ENCODE measurements around the gene TIMP2.

TIMP2 gene

GRCh38 chr17:78959803-78960202 lies 34.6 kb upstream of the TIMP2 start:
- Histone ChIP-seq H3K36me3 (no peaks in the 10 kb centered on the region), H3K27ac (no peak overlapping the region), H3K4me3 (no peak overlapping the region), H3K4me1 (peaks cover 0 to 4% (median 0%) of the 10 kb centered on the region in 4 donors), H3K9me3 (no peaks in the 10 kb centered on the region), H3K27me3 (no peaks in the 10 kb centered on the region)
- no peak for DNase-seq
- TF ChIP-seq CTCF (IDR thresholded peaks at IDR 0.05) = no peak
- intact Hi-C loops (cut with DNase I; ENCODE audit: low total_unique reads) = loop anchor here (5.0 kb wide), 1 partner anchor 58 kb away; the partner anchor contains the start of gene CEP295NL

GRCh38 chr17:78958641-78959127 lies 33.5 kb upstream of the TIMP2 start:
- intact Hi-C loops (cut with DNase I; ENCODE audit: low total_unique reads) = loop anchor here (5.0 kb wide), 1 partner anchor 56 kb away; the partner anchor contains the start of gene CEP295NL
- H3K27ac ChIP-seq = no peak overlapping the region
- no peak for TF ChIP-seq CTCF (IDR thresholded peaks at IDR 0.05)
- DNase-seq = no peak
- H3K36me3 ChIP-seq = no peaks in the 10 kb centered on the region
- H3K27me3 ChIP-seq = peaks cover 0 to 7% of the 10 kb centered on the region in 2 donors
- no peak overlapping the region for H3K4me3 ChIP-seq
- no peaks in the 10 kb centered on the region for H3K9me3 ChIP-seq
- peaks cover 0 to 4% (median 0%) of the 10 kb centered on the region in 4 donors for H3K4me1 ChIP-seq

- Histone ChIP-seq H3K27me3 (peaks cover 0 to 7% of the 10 kb centered on the region in 2 donors), H3K4me3 (no peak overlapping the region), H3K9me3 (no peaks in the 10 kb centered on the region), H3K4me1 (peaks cover 0 to 4% (median 0%) of the 10 kb centered on the region in 4 donors), H3K27ac (no peak overlapping the region), H3K36me3 (no peaks in the 10 kb centered on the region)
- DNase-seq = no peak
- no peak for TF ChIP-seq CTCF (IDR thresholded peaks at IDR 0.05)
- intact Hi-C loops (cut with DNase I; ENCODE audit: low total_unique reads) = loop anchor here (5.0 kb wide), 1 partner anchor 55 kb away; the partner anchor contains the start of gene CEP295NL
Observed at GRCh38 chr17:78957128-78957527, 31.9 kb upstream of the TIMP2 start.

GRCh38 chr17:78956254-78956653 lies 31.1 kb upstream of the TIMP2 start:
- intact Hi-C loops (cut with DNase I; ENCODE audit: low total_unique reads) = loop anchor here (5.0 kb wide), 1 partner anchor 54 kb away; the partner anchor contains the start of gene CEP295NL
- no peak for TF ChIP-seq CTCF (IDR thresholded peaks at IDR 0.05)
- DNase-seq = no peak
- H3K36me3 ChIP-seq = no peaks in the 10 kb centered on the region
- H3K4me3 ChIP-seq = no peak overlapping the region
- H3K4me1 ChIP-seq = peaks cover 0 to 4% (median 0%) of the 10 kb centered on the region in 4 donors
- H3K27ac ChIP-seq = no peak overlapping the region
- peaks cover 0 to 7% of the 10 kb centered on the region in 2 donors for H3K27me3 ChIP-seq
- H3K9me3 ChIP-seq = peaks cover 0 to 6% (median 4%) of the 10 kb centered on the region in 3 donors

GRCh38 chr17:78954684-78955083 lies 29.5 kb upstream of the TIMP2 start:
- H3K27ac ChIP-seq = no peak overlapping the region
- peaks cover 0 to 4% (median 0%) of the 10 kb centered on the region in 4 donors for H3K4me1 ChIP-seq
- H3K4me3 ChIP-seq = no peak overlapping the region
- peaks cover 0 to 7% of the 10 kb centered on the region in 2 donors for H3K27me3 ChIP-seq
- H3K9me3 ChIP-seq = peaks cover 4 to 14% (median 14%) of the 10 kb centered on the region in 3 donors
- H3K36me3 ChIP-seq = no peaks in the 10 kb centered on the region
- intact Hi-C loops (cut with DNase I; ENCODE audit: low total_unique reads) = loop anchor here (5.0 kb wide), 1 partner anchor 52 kb away; the partner anchor contains the start of gene CEP295NL
- no peak for DNase-seq
- no peak for TF ChIP-seq CTCF (IDR thresholded peaks at IDR 0.05)
